Measurements from ENCODE around the gene GHRHR.

The GHRHR gene

GRCh38 chr7:30923774-30924413 is 39.9 kb upstream of the GHRHR start:
- ATAC-seq (no peak), DNase-seq (no peak)
- H3K36me3 Mint-ChIP-seq (ENCODE audit: low read depth), result no peaks in the 10 kb centered on the region
- no peaks in the 10 kb centered on the region for H3K27me3 Mint-ChIP-seq
- no peaks in the 10 kb centered on the region for H3K4me1 Mint-ChIP-seq
- H3K4me3 Mint-ChIP-seq, result no peak overlapping the region
- no peaks in the 10 kb centered on the region for H3K9me3 Mint-ChIP-seq
- no peak overlapping the region for H3K27ac Mint-ChIP-seq

GRCh38 chr7:30924624-30925023 is 39.1 kb upstream of the GHRHR start:
- no peak overlapping the region for H3K4me3 Mint-ChIP-seq
- no peak for ATAC-seq
- DNase-seq, result no peak
- H3K36me3 Mint-ChIP-seq (ENCODE audit: low read depth), result no peaks in the 10 kb centered on the region
- H3K27ac Mint-ChIP-seq, result no peak overlapping the region
- no peaks in the 10 kb centered on the region for H3K4me1 Mint-ChIP-seq
- no peaks in the 10 kb centered on the region for H3K27me3 Mint-ChIP-seq
- no peaks in the 10 kb centered on the region for H3K9me3 Mint-ChIP-seq

DNA sequence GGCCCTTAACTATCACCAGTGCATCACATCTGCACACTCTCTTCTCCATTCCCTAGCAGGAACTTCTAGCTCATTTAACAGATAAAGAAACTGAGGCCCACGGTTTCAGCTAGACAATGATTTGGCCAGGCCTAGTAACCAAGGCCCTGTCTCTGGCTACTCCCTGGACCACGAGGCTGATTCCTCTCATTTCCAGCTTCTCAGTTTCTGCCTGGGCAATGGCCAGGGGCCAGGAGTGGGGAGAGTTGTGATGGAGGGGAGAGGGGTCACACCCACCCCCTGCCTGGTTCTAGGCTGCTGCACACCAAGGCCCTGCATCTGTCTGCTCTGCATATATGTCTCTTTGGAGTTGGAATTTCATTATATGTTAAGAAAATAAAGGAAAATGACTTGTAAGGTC is 38.6 kb upstream of the GHRHR start:
- Mint-ChIP-seq H3K4me1 (no peaks in the 10 kb centered on the region), H3K27ac (no peak overlapping the region), H3K4me3 (no peak overlapping the region), H3K27me3 (no peaks in the 10 kb centered on the region), H3K36me3 (ENCODE audit: low read depth) (no peaks in the 10 kb centered on the region), H3K9me3 (no peaks in the 10 kb centered on the region)
- ATAC-seq (no peak), DNase-seq (no peak)

- Mint-ChIP-seq H3K9me3 (no peaks in the 10 kb centered on the region), H3K4me1 (no peaks in the 10 kb centered on the region), H3K4me3 (no peak overlapping the region), H3K36me3 (ENCODE audit: low read depth) (no peaks in the 10 kb centered on the region), H3K27me3 (no peaks in the 10 kb centered on the region), H3K27ac (no peak overlapping the region)
- no peak for DNase-seq
- no peak for ATAC-seq
These were observed 37.8 kb upstream of the GHRHR start for GRCh38 chr7:30925913-30926312.

DNA sequence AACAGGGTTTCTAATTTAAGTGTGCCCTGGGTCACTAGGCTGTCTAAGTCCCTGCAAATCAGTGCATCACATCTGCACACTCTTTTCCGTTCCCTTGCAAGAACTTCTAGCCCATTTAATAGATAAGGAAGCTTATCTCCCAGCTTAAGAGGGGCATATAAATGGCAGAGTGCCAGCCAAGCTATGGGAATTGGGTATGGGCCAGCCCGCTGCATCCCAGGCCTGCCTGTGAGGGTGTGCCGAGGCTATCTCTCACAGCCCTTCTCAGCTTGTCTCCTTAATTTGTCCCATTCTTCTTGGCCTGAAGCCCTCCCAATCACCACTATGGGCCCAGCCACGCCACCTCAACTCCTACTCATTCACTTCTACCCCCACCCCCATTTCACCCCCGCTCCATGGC is 37.4 kb upstream of the GHRHR start:
- Mint-ChIP-seq H3K27me3 (no peaks in the 10 kb centered on the region), H3K36me3 (ENCODE audit: low read depth) (no peaks in the 10 kb centered on the region), H3K4me3 (no peak overlapping the region), H3K27ac (no peak overlapping the region), H3K9me3 (no peaks in the 10 kb centered on the region), H3K4me1 (no peaks in the 10 kb centered on the region)
- DNase-seq (no peak), ATAC-seq (no peak)

DNA sequence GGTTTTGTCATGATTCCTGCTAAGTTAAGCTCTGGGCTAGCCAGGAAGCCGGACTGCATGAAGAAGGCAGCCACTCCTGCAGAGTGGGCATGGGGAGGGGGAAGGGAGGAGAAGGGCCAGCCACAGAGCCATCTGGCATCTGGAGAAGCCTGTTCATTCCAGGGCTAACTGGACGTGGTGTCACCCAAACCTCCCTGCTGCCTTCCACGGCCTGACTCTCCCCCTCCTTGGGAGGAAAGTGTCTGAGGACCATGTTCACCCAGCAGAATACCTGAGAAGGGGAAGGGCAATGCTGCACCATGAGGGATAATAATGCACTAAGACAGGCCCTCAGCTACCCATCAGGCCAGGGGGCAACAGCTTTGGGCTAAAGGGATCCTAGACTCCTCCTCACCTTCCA is 36.7 kb upstream of the GHRHR start:
- Mint-ChIP-seq H3K4me1 (no peaks in the 10 kb centered on the region), H3K27ac (no peak overlapping the region), H3K36me3 (ENCODE audit: low read depth) (no peaks in the 10 kb centered on the region), H3K27me3 (no peaks in the 10 kb centered on the region), H3K4me3 (no peak overlapping the region), H3K9me3 (no peaks in the 10 kb centered on the region)
- DNase-seq (no peak), ATAC-seq (no peak)

- no peaks in the 10 kb centered on the region for H3K36me3 Mint-ChIP-seq (ENCODE audit: low read depth)
- H3K27me3 Mint-ChIP-seq, result no peaks in the 10 kb centered on the region
- no peak overlapping the region for H3K27ac Mint-ChIP-seq
- H3K4me1 Mint-ChIP-seq, result no peaks in the 10 kb centered on the region
- DNase-seq (no peak), ATAC-seq (no peak)
- H3K4me3 Mint-ChIP-seq, result no peak overlapping the region
- no peaks in the 10 kb centered on the region for H3K9me3 Mint-ChIP-seq
These were observed 36.2 kb upstream of the GHRHR start for GRCh38 chr7:30927559-30927958.

- no peak for DNase-seq
- no peaks in the 10 kb centered on the region for H3K9me3 Mint-ChIP-seq
- H3K36me3 Mint-ChIP-seq (ENCODE audit: low read depth), result no peaks in the 10 kb centered on the region
- no peak overlapping the region for H3K4me3 Mint-ChIP-seq
- no peak overlapping the region for H3K27ac Mint-ChIP-seq
- no peaks in the 10 kb centered on the region for H3K27me3 Mint-ChIP-seq
- ATAC-seq, result no peak
- no peaks in the 10 kb centered on the region for H3K4me1 Mint-ChIP-seq
These were observed 35.4 kb upstream of the GHRHR start for GRCh38 chr7:30928254-30928872.

GRCh38 chr7:30929686-30930085 is 34.1 kb upstream of the GHRHR start:
- no peaks in the 10 kb centered on the region for H3K4me1 Mint-ChIP-seq

DNA sequence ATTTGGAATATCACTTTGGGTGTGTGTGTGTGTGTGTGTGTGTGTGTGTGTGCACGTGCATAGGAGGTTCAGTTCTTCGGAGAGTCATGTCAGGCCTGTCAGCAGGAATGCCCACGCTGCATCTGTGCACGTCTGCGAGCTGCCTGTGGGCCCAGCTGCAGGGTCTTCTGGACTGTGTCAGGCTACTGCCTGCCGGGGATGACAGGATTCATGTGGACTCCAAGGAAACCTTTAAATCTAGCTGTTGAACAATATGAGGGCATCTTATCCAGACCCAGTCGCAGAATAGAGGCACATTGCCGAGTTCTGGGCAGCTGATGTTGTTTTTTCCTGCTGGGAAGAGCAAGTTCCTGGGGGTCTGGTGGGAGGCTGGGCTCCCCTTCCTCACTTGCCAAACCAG is 33.1 kb upstream of the GHRHR start:
- Mint-ChIP-seq H3K36me3 (ENCODE audit: low read depth) (no peaks in the 10 kb centered on the region), H3K4me3 (no peak overlapping the region), H3K27ac (no peak overlapping the region), H3K9me3 (no peaks in the 10 kb centered on the region), H3K4me1 (no peaks in the 10 kb centered on the region), H3K27me3 (no peaks in the 10 kb centered on the region)
- no peak for DNase-seq
- ATAC-seq, result no peak

More at GRCh38 chr7:30929686-30930085, 34.1 kb upstream of the GHRHR start:
- ATAC-seq, result no peak
- Mint-ChIP-seq H3K9me3 (no peaks in the 10 kb centered on the region), H3K36me3 (ENCODE audit: low read depth) (no peaks in the 10 kb centered on the region), H3K27me3 (no peaks in the 10 kb centered on the region), H3K4me3 (no peak overlapping the region), H3K27ac (no peak overlapping the region)
- DNase-seq, result no peak

DNA sequence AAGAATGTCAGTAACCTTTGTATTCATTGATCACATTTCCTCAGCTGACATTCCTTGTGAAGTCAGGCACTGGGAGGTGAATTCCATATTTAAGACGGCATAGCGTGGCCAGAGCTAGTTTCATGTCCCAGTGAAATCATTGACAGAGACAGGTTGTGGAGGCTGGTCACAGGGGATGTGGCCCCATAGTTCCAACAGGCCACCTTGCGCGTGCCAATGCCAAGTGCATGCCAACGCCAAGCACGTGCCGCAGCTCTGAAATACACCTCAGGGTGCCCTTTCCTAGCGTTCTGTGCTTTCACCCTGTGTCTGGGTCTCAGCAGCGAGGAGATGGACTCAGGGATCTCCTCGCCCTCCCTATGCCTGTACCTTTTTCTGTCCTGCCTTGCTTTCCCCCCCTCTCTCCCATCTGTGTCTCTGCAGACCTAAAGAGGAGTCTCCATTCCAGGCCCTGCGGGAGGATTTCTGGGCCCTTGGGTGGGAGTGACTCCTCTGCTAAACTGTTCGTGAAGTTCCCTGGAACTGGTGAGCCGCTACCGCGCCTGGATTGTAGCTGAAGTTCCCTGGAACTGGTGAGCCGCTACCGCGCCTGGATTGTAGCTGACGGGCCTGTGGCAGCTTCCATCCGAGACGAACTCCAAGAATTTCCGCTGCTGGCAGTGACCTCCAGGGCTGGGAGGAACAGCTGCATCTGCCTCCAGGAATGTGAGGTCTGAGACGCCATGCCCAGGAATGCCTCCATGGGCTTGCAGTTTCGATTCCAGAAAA is 32.4 kb upstream of the GHRHR start:
- H3K27me3 Mint-ChIP-seq, result no peaks in the 10 kb centered on the region
- no peaks in the 10 kb centered on the region for H3K36me3 Mint-ChIP-seq (ENCODE audit: low read depth)
- H3K4me1 Mint-ChIP-seq, result no peaks in the 10 kb centered on the region
- H3K9me3 Mint-ChIP-seq, result no peaks in the 10 kb centered on the region
- DNase-seq (no peak), ATAC-seq (no peak)
- H3K27ac Mint-ChIP-seq, result no peak overlapping the region
- H3K4me3 Mint-ChIP-seq, result no peak overlapping the region

GRCh38 chr7:30931929-30932540 is 31.7 kb upstream of the GHRHR start:
- DNase-seq (no peak), ATAC-seq (no peak)
- Mint-ChIP-seq H3K4me1 (no peaks in the 10 kb centered on the region), H3K27me3 (peaks cover 2% of the 10 kb centered on the region), H3K36me3 (ENCODE audit: low read depth) (no peaks in the 10 kb centered on the region), H3K9me3 (no peaks in the 10 kb centered on the region), H3K27ac (no peak overlapping the region), H3K4me3 (no peak overlapping the region)

GRCh38 chr7:30932562-30932961 is 31.2 kb upstream of the GHRHR start:
- Mint-ChIP-seq H3K27me3 (peaks cover 4% of the 10 kb centered on the region), H3K9me3 (no peaks in the 10 kb centered on the region), H3K4me3 (no peak overlapping the region), H3K36me3 (ENCODE audit: low read depth) (no peaks in the 10 kb centered on the region), H3K27ac (no peak overlapping the region), H3K4me1 (no peaks in the 10 kb centered on the region)
- DNase-seq (no peak), ATAC-seq (no peak)

GRCh38 chr7:30933124-30933974 is 30.4 kb upstream of the GHRHR start:
- Mint-ChIP-seq H3K36me3 (ENCODE audit: low read depth) (no peaks in the 10 kb centered on the region), H3K9me3 (no peaks in the 10 kb centered on the region), H3K27ac (no peak overlapping the region), H3K27me3 (peaks cover 7% of the 10 kb centered on the region), H3K4me1 (no peaks in the 10 kb centered on the region), H3K4me3 (no peak overlapping the region)
- DNase-seq (no peak), ATAC-seq (no peak)

Data from activated naive CD8-positive, alpha-beta T cell treated with anti-CD3 and anti-CD28 coated beads, Interleukin-2, amount 50 U/mL, for 24 hours (primary cell).